ENCODE results near the gene S100A10.

GRCh38 chr1:152036267-152037216, 42.9 kb upstream of the S100A10 start, which contains the start of gene S100A11:
- TF ChIP-seq, protein P1, sequence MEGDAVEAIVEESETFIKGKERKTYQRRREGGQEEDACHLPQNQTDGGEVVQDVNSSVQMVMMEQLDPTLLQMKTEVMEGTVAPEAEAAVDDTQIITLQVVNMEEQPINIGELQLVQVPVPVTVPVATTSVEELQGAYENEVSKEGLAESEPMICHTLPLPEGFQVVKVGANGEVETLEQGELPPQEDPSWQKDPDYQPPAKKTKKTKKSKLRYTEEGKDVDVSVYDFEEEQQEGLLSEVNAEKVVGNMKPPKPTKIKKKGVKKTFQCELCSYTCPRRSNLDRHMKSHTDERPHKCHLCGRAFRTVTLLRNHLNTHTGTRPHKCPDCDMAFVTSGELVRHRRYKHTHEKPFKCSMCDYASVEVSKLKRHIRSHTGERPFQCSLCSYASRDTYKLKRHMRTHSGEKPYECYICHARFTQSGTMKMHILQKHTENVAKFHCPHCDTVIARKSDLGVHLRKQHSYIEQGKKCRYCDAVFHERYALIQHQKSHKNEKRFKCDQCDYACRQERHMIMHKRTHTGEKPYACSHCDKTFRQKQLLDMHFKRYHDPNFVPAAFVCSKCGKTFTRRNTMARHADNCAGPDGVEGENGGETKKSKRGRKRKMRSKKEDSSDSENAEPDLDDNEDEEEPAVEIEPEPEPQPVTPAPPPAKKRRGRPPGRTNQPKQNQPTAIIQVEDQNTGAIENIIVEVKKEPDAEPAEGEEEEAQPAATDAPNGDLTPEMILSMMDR (conservative IDR thresholded peaks at IDR 0.05; ENCODE audit: low read length), result no peak
- TF ChIP-seq EZH2phosphoT487 (IDR thresholded peaks at IDR 0.05; ENCODE audit: borderline replicate concordance, low read depth, low read length), result no peak

Data from OCI-LY7 (cell line).